T-helper 17 cell (primary cell): ENCODE data around the gene SEC23IP. TPM values are rescaled to one million over a fixed set of nuclear protein-coding genes. Genes with fewer than 3 reads are reported as not detected.
"Not testable (repeated sequence)": the region's sequence is repeated elsewhere in the genome, so short reads cannot be mapped to it uniquely, and the experiment has no call there.

Experiments
- ATAC-seq: fragments of 150-1000 bp; cut with Tn5 transposase; 2 replicates; pipeline ENCODE4 v1.10.0; 2021; ENCODE audit warnings: mild to moderate bottlenecking, moderate library complexity
- DNase-seq, 3 donors: peaks; one replicate each; pipeline versions ENCODE4 v3.0.0 to v3.0.0-alpha.2; 2020 to 2021
- H3K9me3 ChIP-seq: one replicate; pipeline ENCODE4 v1.7.0; 2013; ENCODE audit warnings: low read length, mild to moderate bottlenecking; ENCODE audit not compliant: control insufficient read depth, poor library complexity, severe bottlenecking
- H3K27ac Mint-ChIP-seq: one replicate; pipeline ENCODE4 v1.8.0; 2022; ENCODE audit warnings: mild to moderate bottlenecking, moderate library complexity, mixed read lengths
- H3K27me3 Mint-ChIP-seq: one replicate; pipeline ENCODE4 v1.8.0; 2022; ENCODE audit warnings: mixed read lengths
- H3K36me3 Mint-ChIP-seq: one replicate; pipeline ENCODE4 v1.8.0; 2022; ENCODE audit warnings: low read depth, mixed read lengths
- H3K4me1 Mint-ChIP-seq: one replicate; pipeline ENCODE4 v1.8.0; 2022; ENCODE audit warnings: mild to moderate bottlenecking, mixed read lengths
- H3K4me3 Mint-ChIP-seq: one replicate; pipeline ENCODE4 v1.8.0; 2022; ENCODE audit warnings: mild to moderate bottlenecking, moderate library complexity, mixed read lengths
- total RNA-seq, 4 donors: library from RNA in 2 of 4; stranded (reverse) in 2 of 4; gene quantifications; one replicate each; pipeline ENCODE4 v1.2.3 and lab custom pipeline; 2022 to 2026

SEC23IP gene
- total RNA-seq, 2 donors from 2014 or later: 30.4 to 43.2 TPM

GRCh38 chr10:119865699-119866240, 26.8 kb upstream of the SEC23IP start:
- peak overlapping the region; percentile 61 for H3K4me3 Mint-ChIP-seq
- no peaks in the 10 kb centered on the region for H3K27me3 Mint-ChIP-seq
- H3K9me3 ChIP-seq: no peaks in the 10 kb centered on the region
- ATAC-seq (no peak), DNase-seq (no peak)
- H3K36me3 Mint-ChIP-seq: no peaks in the 10 kb centered on the region
- peaks cover 30% of the 10 kb centered on the region for H3K4me1 Mint-ChIP-seq
- no peak overlapping the region for H3K27ac Mint-ChIP-seq

GRCh38 chr10:119867317-119867716, 25.2 kb upstream of the SEC23IP start:
- H3K36me3 Mint-ChIP-seq: no peaks in the 10 kb centered on the region
- no peaks in the 10 kb centered on the region for H3K9me3 ChIP-seq
- peak overlapping the region; percentile 53 for H3K4me3 Mint-ChIP-seq
- H3K4me1 Mint-ChIP-seq: peaks cover 34% of the 10 kb centered on the region
- H3K27ac Mint-ChIP-seq: no peak overlapping the region
- no peak for ATAC-seq
- no peak for DNase-seq
- H3K27me3 Mint-ChIP-seq: no peaks in the 10 kb centered on the region

GRCh38 chr10:119869398-119869797, 23.1 kb upstream of the SEC23IP start:
- Mint-ChIP-seq H3K4me3 (peak overlapping the region; percentile 68), H3K4me1 (peaks cover 40% of the 10 kb centered on the region), H3K27ac (peak overlapping the region; percentile 54)
- ATAC-seq, DNase-seq, H3K36me3 Mint-ChIP-seq, H3K9me3 ChIP-seq, H3K27me3 Mint-ChIP-seq: not testable (repeated sequence)

GRCh38 chr10:119871881-119872609, 20.5 kb upstream of the SEC23IP start:
- no peaks in the 10 kb centered on the region for H3K9me3 ChIP-seq
- Mint-ChIP-seq H3K27ac (peak overlapping the region; percentile 89), H3K36me3 (no peaks in the 10 kb centered on the region), H3K4me1 (peaks cover 33% of the 10 kb centered on the region), H3K27me3 (no peaks in the 10 kb centered on the region), H3K4me3 (peak overlapping the region; percentile 91)
- ATAC-seq: peak; percentile 38
- peak; percentile 40 to 56 (median 46) for DNase-seq

GRCh38 chr10:119872610-119872859, 20.0 kb upstream of the SEC23IP start, which contains the start of gene MCMBP:
TSS of gene MCMBP (minus strand) at chr10:119872843. CDS start at chr10:119872584, 259 bp downstream.
- Mint-ChIP-seq H3K36me3 (no peaks in the 10 kb centered on the region), H3K4me3 (peak within 1 kb of the TSS; percentile 91), H3K27ac (peak within 1 kb of the TSS; percentile 93), H3K4me1 (peaks cover 30% of the 10 kb centered on the region), H3K27me3 (no peaks in the 10 kb centered on the region)
- ATAC-seq (no peak), DNase-seq (no peak)
- H3K9me3 ChIP-seq: no peaks in the 10 kb centered on the region

- DNase-seq (peak; percentile 84 to 87 (median 87)), ATAC-seq (peak; percentile 93)
- H3K4me1 Mint-ChIP-seq: peaks cover 27% of the 10 kb centered on the region
- H3K4me3 Mint-ChIP-seq: peak overlapping the region; percentile 88
- H3K36me3 Mint-ChIP-seq: no peaks in the 10 kb centered on the region
- no peaks in the 10 kb centered on the region for H3K27me3 Mint-ChIP-seq
- no peaks in the 10 kb centered on the region for H3K9me3 ChIP-seq
- peak overlapping the region; percentile 93 for H3K27ac Mint-ChIP-seq
Observed at GRCh38 chr10:119872860-119873681, 19.5 kb upstream of the SEC23IP start.

- DNase-seq: no peak
- no peaks in the 10 kb centered on the region for H3K27me3 Mint-ChIP-seq
- no peak overlapping the region for H3K4me3 Mint-ChIP-seq
- H3K36me3 Mint-ChIP-seq: peaks cover 3% of the 10 kb centered on the region
- H3K27ac Mint-ChIP-seq: peak overlapping the region; percentile 27
- peaks cover 7% of the 10 kb centered on the region for H3K4me1 Mint-ChIP-seq
- H3K9me3 ChIP-seq: no peaks in the 10 kb centered on the region
- no peak for ATAC-seq
Observed at GRCh38 chr10:119878524-119878923, 14.0 kb upstream of the SEC23IP start.

- ATAC-seq, H3K36me3 Mint-ChIP-seq, H3K4me3 Mint-ChIP-seq, H3K9me3 ChIP-seq, DNase-seq, H3K4me1 Mint-ChIP-seq: not testable (repeated sequence)
- Mint-ChIP-seq H3K27ac (peak overlapping the region; percentile 29), H3K27me3 (peaks cover 16% of the 10 kb centered on the region)
Observed at GRCh38 chr10:119883901-119884611, 8.5 kb upstream of the SEC23IP start.

GRCh38 chr10:119886070-119886469, 6.5 kb upstream of the SEC23IP start:
- H3K27me3 Mint-ChIP-seq: peaks cover 16% of the 10 kb centered on the region
- DNase-seq, H3K36me3 Mint-ChIP-seq, H3K27ac Mint-ChIP-seq, ATAC-seq, H3K4me3 Mint-ChIP-seq, H3K9me3 ChIP-seq, H3K4me1 Mint-ChIP-seq: not testable (repeated sequence)

GRCh38 chr10:119888715-119889114, 3.8 kb upstream of the SEC23IP start:
- ATAC-seq, H3K27ac Mint-ChIP-seq, H3K9me3 ChIP-seq, H3K36me3 Mint-ChIP-seq, H3K4me3 Mint-ChIP-seq, DNase-seq: not testable (repeated sequence)
- H3K27me3 Mint-ChIP-seq: peaks cover 16% of the 10 kb centered on the region
- peaks cover 15% of the 10 kb centered on the region for H3K4me1 Mint-ChIP-seq

GRCh38 chr10:119889201-119889600, 3.3 kb upstream of the SEC23IP start:
- H3K27ac Mint-ChIP-seq, DNase-seq, H3K9me3 ChIP-seq, H3K36me3 Mint-ChIP-seq, H3K4me3 Mint-ChIP-seq, ATAC-seq: not testable (repeated sequence)
- Mint-ChIP-seq H3K4me1 (peaks cover 20% of the 10 kb centered on the region), H3K27me3 (peaks cover 11% of the 10 kb centered on the region)

- H3K4me1 Mint-ChIP-seq: peaks cover 30% of the 10 kb centered on the region
- H3K36me3 Mint-ChIP-seq, H3K4me3 Mint-ChIP-seq, H3K27me3 Mint-ChIP-seq, DNase-seq, H3K9me3 ChIP-seq, H3K27ac Mint-ChIP-seq, ATAC-seq: not testable (repeated sequence)
Observed at GRCh38 chr10:119890307-119890706, 2.2 kb upstream of the SEC23IP start.

GRCh38 chr10:119891849-119892187, 712 bp upstream of the SEC23IP start:
- not testable (repeated sequence) for ATAC-seq, H3K36me3 Mint-ChIP-seq, DNase-seq, H3K27me3 Mint-ChIP-seq, H3K9me3 ChIP-seq
- H3K27ac Mint-ChIP-seq: peak overlapping the region; percentile 97
- H3K4me1 Mint-ChIP-seq: peaks cover 43% of the 10 kb centered on the region
- H3K4me3 Mint-ChIP-seq: peak overlapping the region; percentile 100
